GM12892 (cell line): ENCODE results near the gene ARNT2.

Experiments used
- POLR2A ChIP-seq: IDR thresholded peaks from 2 replicates; pipeline ENCODE4 v1.6.1; 2011; ENCODE audit warnings: low read depth, low read length, control low read depth
- POLR2AphosphoS5 ChIP-seq: IDR thresholded peaks from 2 replicates; pipeline ENCODE4 v1.6.1; 2011; ENCODE audit warnings: low read depth, low read length, control low read depth

DNA sequence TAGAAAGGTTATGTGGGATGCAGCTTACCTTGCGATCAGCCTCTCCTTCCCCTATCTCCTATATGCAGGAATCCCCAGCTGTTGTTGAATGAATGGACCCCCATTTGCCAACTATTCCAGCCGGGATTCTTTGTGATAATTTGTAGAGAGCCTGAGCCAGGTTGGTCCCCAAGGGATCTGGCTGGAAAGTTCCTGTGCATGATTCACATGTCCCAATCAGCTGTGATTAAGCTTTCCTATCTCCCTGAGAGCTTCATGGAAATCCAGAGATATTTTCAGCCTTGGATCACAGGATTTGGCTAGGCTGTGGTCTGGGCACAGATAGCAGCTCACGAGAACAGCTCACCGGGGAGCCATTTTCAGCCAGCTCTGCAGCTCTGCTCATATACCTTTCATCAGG is 76.7 kb downstream of the ARNT2 start:
- no peak for TF ChIP-seq POLR2A
- no peak for TF ChIP-seq POLR2AphosphoS5
